Cardiac septum (tissue), 1 donor: ENCODE measurements around the gene LDLRAD3. TPM values are rescaled to one million over a fixed set of nuclear protein-coding genes. Genes with fewer than 3 reads are reported as not detected.

Source experiments
- DNase-seq: peaks from one replicate; pipeline ENCODE4 v3.0.0-alpha.2; 2020; ENCODE audit warnings: low spot score
- intact Hi-C: fragments of 100-400 bp; cut with DNase I; formaldehyde crosslinking; loops from one replicate; pipeline ENCODE4 v1.14.0; 2022
- total RNA-seq: library from RNA; stranded (reverse); fragmentation: NEBNext Ultra II Directional; extraction: Animal tissue kit (Norgen Biotek cat#: 25700); gene quantifications from one replicate; pipeline ENCODE4 v1.2.1, GENCODE V29; 2021
- donor health status: DM: no; HTN: no; CAD: no.

Gene LDLRAD3
- total RNA-seq, 1 donor from 2014 or later, result 4.4 TPM

- intact Hi-C loops, result loop anchor here (10.0 kb wide), 1 partner anchor 443 kb away; the partner anchor contains the start of gene FJX1
- DNase-seq, result no peak
Measured at GRCh38 chr11:36057379-36058042, 113.6 kb downstream of the LDLRAD3 start.

- intact Hi-C loops, result loop anchor here (10.0 kb wide), 1 partner anchor 445 kb away; the partner anchor contains the start of gene FJX1
- DNase-seq, result no peak
Measured at GRCh38 chr11:36059660-36060059, 115.8 kb downstream of the LDLRAD3 start.

GRCh38 chr11:36060926-36061325, 117.1 kb downstream of the LDLRAD3 start:
- no peak for DNase-seq
- intact Hi-C loops, result no loop called here

- intact Hi-C loops, result no loop called here
- DNase-seq, result no peak
Measured at GRCh38 chr11:36061471-36061870, 117.6 kb downstream of the LDLRAD3 start.

GRCh38 chr11:36062796-36063365, 119.0 kb downstream of the LDLRAD3 start:
- intact Hi-C loops, result no loop called here
- no peak for DNase-seq

GRCh38 chr11:36065436-36065835, 121.6 kb downstream of the LDLRAD3 start:
- intact Hi-C loops, result no loop called here
- no peak for DNase-seq

GRCh38 chr11:36066891-36067290, 123.0 kb downstream of the LDLRAD3 start:
- intact Hi-C loops, result no loop called here
- DNase-seq, result no peak

- intact Hi-C loops, result no loop called here
- DNase-seq, result no peak
Measured at GRCh38 chr11:36069576-36070212, 125.8 kb downstream of the LDLRAD3 start.

GRCh38 chr11:36070213-36070953, 126.5 kb downstream of the LDLRAD3 start:
- intact Hi-C loops, result no loop called here
- no peak for DNase-seq

- DNase-seq, result no peak
- intact Hi-C loops, result no loop called here
Measured at GRCh38 chr11:36070954-36071330, 127.1 kb downstream of the LDLRAD3 start.

GRCh38 chr11:36071917-36072500, 128.1 kb downstream of the LDLRAD3 start:
- no peak for DNase-seq
- intact Hi-C loops, result no loop called here

- intact Hi-C loops, result loop anchor here (2.0 kb wide), 1 partner anchor 63 kb away; no protein-coding TSS in a partner anchor
- DNase-seq, result no peak
Measured at GRCh38 chr11:36073411-36074203, 129.7 kb downstream of the LDLRAD3 start.

- no peak for DNase-seq
- intact Hi-C loops, result loop anchor here (2.0 kb wide), 1 partner anchor 64 kb away; no protein-coding TSS in a partner anchor
Measured at GRCh38 chr11:36074941-36075431, 131.1 kb downstream of the LDLRAD3 start.

- DNase-seq, result no peak
- intact Hi-C loops, result no loop called here
Measured at GRCh38 chr11:36077368-36077767, 133.5 kb downstream of the LDLRAD3 start.

- intact Hi-C loops, result no loop called here
- DNase-seq, result no peak
Measured at GRCh38 chr11:36077886-36078685, 134.2 kb downstream of the LDLRAD3 start.

- no peak for DNase-seq
- intact Hi-C loops, result no loop called here
Measured at GRCh38 chr11:36078686-36079055, 134.8 kb downstream of the LDLRAD3 start.

GRCh38 chr11:36079878-36080675, 136.2 kb downstream of the LDLRAD3 start:
- intact Hi-C loops, result no loop called here

More at GRCh38 chr11:36079878-36080675, 136.2 kb downstream of the LDLRAD3 start:
- no peak for DNase-seq
